Right cardiac atrium (tissue), 5 donors: ENCODE results near the gene MAP3K3. TPM values are rescaled to one million over a fixed set of nuclear protein-coding genes. Genes with fewer than 3 reads are reported as not detected.
A peak's percentile ranks its signal among the peaks of the same experiment; 100 is the strongest.
"Not testable (repeated sequence)": the region's sequence is repeated elsewhere in the genome, so short reads cannot be mapped to it uniquely, and the experiment has no call there.

ENCODE experiments used
- ATAC-seq, 2 donors: fragments of 200-7000 bp; cut with Tn5 transposase; one replicate each; pipeline versions ENCODE4 v1.8.0 to v1.9.1; 2020; ENCODE audit warnings: moderate library complexity in 2 of 2, mild to moderate bottlenecking in 1 of 2
- DNase-seq, 3 donors: peaks; one replicate each; pipeline ENCODE4 v3.0.0-alpha.2; 2020
- H3K27ac ChIP-seq: one replicate; pipeline ENCODE4 v1.5.1; 2013; ENCODE audit warnings: mild to moderate bottlenecking, low read length, control low read depth, moderate library complexity
- H3K27me3 ChIP-seq: one replicate; pipeline ENCODE4 v1.6.1; 2013; ENCODE audit not compliant: control insufficient read depth, insufficient read depth
- H3K4me1 ChIP-seq: one replicate; pipeline ENCODE4 v1.6.1; 2013; ENCODE audit warnings: low read length; ENCODE audit not compliant: control insufficient read depth, insufficient read depth
- H3K4me3 ChIP-seq: one replicate; pipeline ENCODE4 v1.5.1; 2013; ENCODE audit warnings: low read length, control low read depth
- H3K9me3 ChIP-seq: one replicate; pipeline ENCODE4 v1.6.1; 2013; ENCODE audit warnings: low read length; ENCODE audit not compliant: control insufficient read depth
- WGBS: extraction: QIAGEN DNeasy Blood & Tissue Kit; methylation state at CpG from one replicate; pipeline ENCODE4 v1.1.7; 2013; 5-methylcytosine and 5-hydroxymethylcytosine counted together
- intact Hi-C, 4 donors: fragments of 100-400 bp; cut with DNase I; formaldehyde crosslinking; loops; one replicate each; pipeline versions ENCODE4 v1.11.0 to v1.14.0; 2022 to 2023
- polyA plus RNA-seq: library from polyadenylated mRNA; stranded (reverse); fragments of 200-250 nt; gene quantifications from one replicate; pipeline ENCODE4 v1.2.3, GENCODE V29; 2013
- total RNA-seq, 4 donors: library from RNA; stranded (reverse); fragmentation: NEBNext Ultra II Directional; extraction: Animal tissue kit (Norgen Biotek cat#: 25700); gene quantifications; one replicate each; pipeline ENCODE4 v1.2.1, GENCODE V29; 2021
- donor health status: healthy with polysubstance abuse.
- donor health status: DM: no; HTN: yes; CAD: no.
- donor health status: DM: no; HTN: no; CAD: no.
- donor health status: DM: no; HTN: yes; CAD: no; lungs with severe emphysema.
- donor health status: DM: yes; HTN: yes; CAD: no.

Gene MAP3K3
- total and polyA plus RNA-seq, 5 donors, result 32.6 to 51.0 (median 47.5) TPM

- Histone ChIP-seq H3K27ac (no peak overlapping the region), H3K4me3 (no peak overlapping the region), H3K4me1 (peaks cover 2% of the 10 kb centered on the region), H3K9me3 (no peaks in the 10 kb centered on the region), H3K27me3 (no peaks in the 10 kb centered on the region)
- intact Hi-C loops, result no loop called here
- ATAC-seq, result no peak
- WGBS, result 70% methylated on average over 3 of the region's 3 CpGs
- DNase-seq, result no peak
Observed at GRCh38 chr17:63716426-63716825, 94.2 kb downstream of the MAP3K3 start.

DNA sequence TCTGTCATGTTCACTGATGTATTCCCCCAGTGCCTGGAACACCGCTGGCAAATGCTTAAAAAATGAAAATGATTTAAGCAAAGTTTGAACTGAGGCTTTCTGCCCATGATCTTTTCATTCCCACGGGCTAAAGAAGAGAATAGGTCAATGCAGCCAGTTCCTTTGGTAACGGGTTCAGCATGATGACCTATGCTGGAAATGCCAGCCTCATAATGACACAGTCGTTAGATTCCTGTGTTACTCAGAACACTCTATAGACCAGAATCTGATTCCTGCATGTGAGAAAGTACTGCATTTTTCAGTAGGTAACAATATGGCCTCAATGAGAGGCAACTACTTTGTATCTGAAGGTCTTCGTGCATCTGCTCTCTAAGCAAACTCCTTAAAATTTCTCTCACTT is 96.8 kb downstream of the MAP3K3 start:
- no peak for DNase-seq
- H3K4me1 ChIP-seq, result peaks cover 2% of the 10 kb centered on the region
- intact Hi-C loops, result no loop called here
- H3K27me3 ChIP-seq, result no peaks in the 10 kb centered on the region
- no peak overlapping the region for H3K27ac ChIP-seq
- ATAC-seq, result no peak
- no peak overlapping the region for H3K4me3 ChIP-seq
- WGBS, result 70% methylated on average over 5 of the region's 5 CpGs
- H3K9me3 ChIP-seq, result no peaks in the 10 kb centered on the region

GRCh38 chr17:63720194-63720593 is 98.0 kb downstream of the MAP3K3 start:
- H3K27ac ChIP-seq, H3K4me3 ChIP-seq, H3K27me3 ChIP-seq, ATAC-seq, H3K9me3 ChIP-seq, DNase-seq, H3K4me1 ChIP-seq, intact Hi-C loops: not testable (repeated sequence)
- 97% methylated on average over 5 of the region's 5 CpGs for WGBS

DNA sequence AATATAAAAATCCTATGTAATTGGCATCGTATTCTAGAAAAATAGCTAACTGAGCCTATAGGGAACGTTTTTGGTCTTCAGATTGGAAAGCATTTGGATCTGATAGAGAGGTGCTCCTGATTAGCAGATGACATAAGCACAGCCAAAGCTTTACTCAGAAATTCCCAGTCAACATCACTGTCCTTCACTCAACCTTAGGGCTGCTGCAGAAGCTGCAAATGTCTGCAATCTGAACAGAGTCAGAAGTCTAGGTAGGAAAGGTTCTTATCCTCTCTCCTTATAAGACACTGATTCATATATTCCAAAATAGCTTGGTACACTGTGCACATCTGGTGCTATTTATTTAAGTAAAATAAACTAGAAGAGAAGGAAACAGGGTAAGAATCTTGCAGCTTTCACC is 100.2 kb downstream of the MAP3K3 start:
- DNase-seq, result no peak
- intact Hi-C loops, result no loop called here
- Histone ChIP-seq H3K27ac (no peak overlapping the region), H3K27me3 (no peaks in the 10 kb centered on the region), H3K9me3 (no peaks in the 10 kb centered on the region), H3K4me3 (no peak overlapping the region), H3K4me1 (no peaks in the 10 kb centered on the region)
- peak; percentile 34 to 43 for ATAC-seq
- WGBS, result 45% methylated on average over 2 of the region's 2 CpGs

DNA sequence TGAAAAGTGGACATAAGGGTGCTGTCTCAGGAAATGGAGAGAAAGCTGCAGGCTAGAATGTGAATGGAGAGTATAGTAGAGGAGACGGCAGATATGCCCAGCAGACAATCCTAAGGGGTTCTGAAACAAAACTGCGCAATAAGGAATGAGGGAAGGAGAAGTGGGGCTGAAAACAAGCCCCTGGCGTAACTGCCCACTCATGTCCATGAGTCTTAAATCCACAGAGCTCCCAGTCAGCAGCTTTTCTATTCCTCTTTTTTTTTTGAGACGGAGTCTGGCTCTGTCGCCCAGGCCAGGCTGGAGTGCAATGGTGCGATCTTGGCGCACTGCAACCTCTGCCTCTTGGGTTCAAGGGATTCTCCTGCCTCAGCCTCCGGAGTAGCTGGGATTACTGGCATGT is 113.5 kb downstream of the MAP3K3 start:
- Histone ChIP-seq H3K4me3 (no peak overlapping the region), H3K4me1 (no peaks in the 10 kb centered on the region), H3K27me3 (no peaks in the 10 kb centered on the region), H3K9me3 (no peaks in the 10 kb centered on the region), H3K27ac (no peak overlapping the region)
- intact Hi-C loops, result no loop called here
- WGBS, result 95% methylated on average over 8 of the region's 8 CpGs
- ATAC-seq (no peak), DNase-seq (no peak)

- no peak for DNase-seq
- no peak for ATAC-seq
- H3K9me3 ChIP-seq, result no peaks in the 10 kb centered on the region
- peak overlapping the region; percentile 62 for H3K4me3 ChIP-seq
- intact Hi-C loops, result no loop called here
- WGBS, result 39% methylated on average over 12 of the region's 12 CpGs
- peak overlapping the region; percentile 93 for H3K27ac ChIP-seq
- no peaks in the 10 kb centered on the region for H3K4me1 ChIP-seq
- H3K27me3 ChIP-seq, result no peaks in the 10 kb centered on the region
Observed at GRCh38 chr17:63740464-63741142, 118.4 kb downstream of the MAP3K3 start.

DNA sequence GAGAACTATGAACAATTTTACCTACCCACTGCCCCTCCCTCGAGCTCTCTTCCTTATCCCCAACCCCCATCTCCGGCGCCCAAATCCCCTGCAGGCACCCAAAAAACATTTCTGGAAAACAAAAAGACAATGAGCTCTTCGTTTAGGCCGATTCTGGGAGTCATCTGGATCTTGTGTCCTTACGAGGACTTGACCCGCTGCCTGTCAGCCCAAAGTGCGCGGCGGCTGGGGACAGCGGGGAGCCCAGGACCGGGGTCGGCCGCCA is 118.9 kb downstream of the MAP3K3 start:
- no peak for DNase-seq
- Histone ChIP-seq H3K4me1 (no peaks in the 10 kb centered on the region), H3K9me3 (no peaks in the 10 kb centered on the region), H3K27ac (peak overlapping the region; percentile 93), H3K27me3 (no peaks in the 10 kb centered on the region), H3K4me3 (peak overlapping the region; percentile 62)
- under 1% methylated on average over 14 of the region's 14 CpGs for WGBS
- intact Hi-C loops, result no loop called here
- no peak for ATAC-seq

DNA sequence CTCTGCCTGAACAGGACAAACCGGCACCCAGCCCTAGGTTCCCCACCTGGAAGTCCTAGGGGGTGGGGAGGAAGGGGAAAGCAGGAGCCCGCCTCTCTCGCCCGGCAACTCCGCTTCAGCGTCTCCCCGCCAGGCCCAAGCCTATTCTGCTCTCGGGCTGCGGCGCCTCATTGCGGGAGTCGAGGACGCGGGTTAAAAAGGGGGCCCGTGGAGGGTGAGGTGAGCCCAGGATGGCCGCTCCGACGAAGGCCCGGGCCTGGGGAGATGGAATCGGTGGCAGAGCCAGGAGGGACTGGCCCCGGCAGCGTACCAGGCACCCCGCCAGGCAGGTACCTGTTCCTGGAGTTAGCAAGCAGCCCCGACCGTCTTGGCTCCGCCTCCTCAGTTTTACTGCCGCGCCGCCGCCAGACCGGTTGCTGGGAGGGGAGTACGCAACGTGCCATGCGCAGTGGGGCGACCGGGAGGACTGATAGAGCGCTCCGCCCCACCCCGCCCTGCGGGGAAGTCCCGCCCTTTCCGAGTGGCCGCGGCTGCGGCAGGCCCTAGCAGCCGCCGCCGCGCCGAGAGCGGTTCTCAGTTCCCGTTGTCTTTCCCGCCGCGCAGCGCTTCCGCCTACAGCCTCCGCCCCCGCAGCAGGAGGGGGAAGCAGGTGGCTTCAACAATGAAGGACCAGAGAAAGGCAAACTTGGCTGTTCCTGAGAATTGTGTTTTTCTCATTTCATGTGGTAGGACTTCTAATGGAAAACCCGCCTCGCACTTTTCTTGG is 119.4 kb downstream of the MAP3K3 start, which contains the start of gene STRADA:
Gene STRADA (minus strand): TSS at position 392 of the 766 bp plus-strand sequence. CDS start 13,430 bp downstream, outside the sequence.
- intact Hi-C loops, result no loop called here
- Histone ChIP-seq H3K9me3 (no peaks in the 10 kb centered on the region), H3K4me1 (no peaks in the 10 kb centered on the region), H3K27ac (peak within 1 kb of the TSS; percentile 93), H3K4me3 (peak within 1 kb of the TSS; percentile 68), H3K27me3 (no peaks in the 10 kb centered on the region)
- WGBS, result under 1% methylated on average over 61 of the region's 61 CpGs
- peak; percentile 98 to 99 (median 99) for DNase-seq
- ATAC-seq, result peak; percentile 99 to 100

Other genes with a start within 250 kb of the MAP3K3 start
- gene CYB561, start 176.1 kb upstream of the MAP3K3 start, total RNA-seq, result 10 to 100 TPM; 19.2 to 26.5 (median 24.0) TPM
- 20.2 TPM for gene CYB561, start 176.1 kb upstream of the MAP3K3 start, polyA plus RNA-seq
- 10 to 100 TPM in 1 of 4 donors, 1 to 10 TPM in 3; 4.0 to 10.1 (median 6.7) TPM for gene ACE, start 145.4 kb upstream of the MAP3K3 start, total RNA-seq
- gene ACE, start 145.4 kb upstream of the MAP3K3 start, polyA plus RNA-seq, result 5.1 TPM
- not detected for gene KCNH6, start 99.1 kb upstream of the MAP3K3 start, total RNA-seq
- gene KCNH6, start 99.1 kb upstream of the MAP3K3 start, polyA plus RNA-seq, result not detected
- 10 to 100 TPM; 45.0 to 57.3 (median 50.4) TPM for gene DCAF7, start 71.9 kb upstream of the MAP3K3 start, total RNA-seq
- gene DCAF7, start 71.9 kb upstream of the MAP3K3 start, polyA plus RNA-seq, result 15.1 TPM
- 10 to 100 TPM; 28.5 to 37.6 (median 34.5) TPM for gene TACO1, start 21.5 kb upstream of the MAP3K3 start, total RNA-seq
- 47.0 TPM for gene TACO1, start 21.5 kb upstream of the MAP3K3 start, polyA plus RNA-seq
- 10 to 100 TPM in 1 of 4 donors, 1 to 10 TPM in 3; 7.9 to 13.8 (median 8.2) TPM for gene LIMD2, start 77.7 kb downstream of the MAP3K3 start, total RNA-seq
- gene LIMD2, start 77.7 kb downstream of the MAP3K3 start, polyA plus RNA-seq, result 8.7 TPM
- 10 to 100 TPM; 24.2 to 26.8 (median 25.3) TPM for gene STRADA, start 119.4 kb downstream of the MAP3K3 start, total RNA-seq
- gene STRADA, start 119.4 kb downstream of the MAP3K3 start, polyA plus RNA-seq, result 22.0 TPM
- gene CCDC47, start 151.2 kb downstream of the MAP3K3 start, total RNA-seq, result 100 to 1,000 TPM in 2 of 4 donors, 10 to 100 TPM in 2; 90.0 to 122 (median 99.9) TPM
- gene CCDC47, start 151.2 kb downstream of the MAP3K3 start, polyA plus RNA-seq, result 65.9 TPM
- 10 to 100 TPM; 57.0 to 82.4 (median 69.6) TPM for gene DDX42, start 151.8 kb downstream of the MAP3K3 start, total RNA-seq
- 46.9 TPM for gene DDX42, start 151.8 kb downstream of the MAP3K3 start, polyA plus RNA-seq
- 100 to 1,000 TPM; 141 to 159 (median 147) TPM for gene PSMC5, start 205.0 kb downstream of the MAP3K3 start, total RNA-seq
- gene PSMC5, start 205.0 kb downstream of the MAP3K3 start, polyA plus RNA-seq, result 175 TPM
- 10 to 100 TPM; 34.2 to 52.3 (median 38.2) TPM for gene FTSJ3, start 205.2 kb downstream of the MAP3K3 start, total RNA-seq
- 17.2 TPM for gene FTSJ3, start 205.2 kb downstream of the MAP3K3 start, polyA plus RNA-seq
- 10 to 100 TPM; 35.7 to 46.4 (median 37.4) TPM for gene SMARCD2, start 220.3 kb downstream of the MAP3K3 start, total RNA-seq
- gene SMARCD2, start 220.3 kb downstream of the MAP3K3 start, polyA plus RNA-seq, result 27.9 TPM